ENCODE results near the gene ENOX1.

The ENOX1 gene

DNA sequence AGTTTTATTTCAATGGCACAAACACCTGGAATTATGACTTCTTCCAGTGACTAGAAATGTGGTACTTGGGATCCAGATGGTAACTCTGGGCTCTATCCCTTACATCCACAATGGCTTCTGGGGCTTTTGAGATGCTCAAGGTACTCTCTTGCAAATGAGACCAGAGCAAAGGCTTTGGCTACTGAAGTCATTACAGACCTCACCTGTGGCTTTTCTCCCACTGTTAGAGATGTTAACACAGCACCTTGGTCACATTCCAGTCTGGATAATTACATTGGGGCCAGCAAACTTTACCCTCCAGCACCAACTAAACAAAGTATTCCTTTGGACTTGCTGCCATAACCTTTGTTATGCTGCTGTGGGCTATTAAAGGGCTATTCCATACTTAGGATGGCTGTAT is 6.1 kb downstream of the ENOX1 start:
- TF ChIP-seq, protein P1, sequence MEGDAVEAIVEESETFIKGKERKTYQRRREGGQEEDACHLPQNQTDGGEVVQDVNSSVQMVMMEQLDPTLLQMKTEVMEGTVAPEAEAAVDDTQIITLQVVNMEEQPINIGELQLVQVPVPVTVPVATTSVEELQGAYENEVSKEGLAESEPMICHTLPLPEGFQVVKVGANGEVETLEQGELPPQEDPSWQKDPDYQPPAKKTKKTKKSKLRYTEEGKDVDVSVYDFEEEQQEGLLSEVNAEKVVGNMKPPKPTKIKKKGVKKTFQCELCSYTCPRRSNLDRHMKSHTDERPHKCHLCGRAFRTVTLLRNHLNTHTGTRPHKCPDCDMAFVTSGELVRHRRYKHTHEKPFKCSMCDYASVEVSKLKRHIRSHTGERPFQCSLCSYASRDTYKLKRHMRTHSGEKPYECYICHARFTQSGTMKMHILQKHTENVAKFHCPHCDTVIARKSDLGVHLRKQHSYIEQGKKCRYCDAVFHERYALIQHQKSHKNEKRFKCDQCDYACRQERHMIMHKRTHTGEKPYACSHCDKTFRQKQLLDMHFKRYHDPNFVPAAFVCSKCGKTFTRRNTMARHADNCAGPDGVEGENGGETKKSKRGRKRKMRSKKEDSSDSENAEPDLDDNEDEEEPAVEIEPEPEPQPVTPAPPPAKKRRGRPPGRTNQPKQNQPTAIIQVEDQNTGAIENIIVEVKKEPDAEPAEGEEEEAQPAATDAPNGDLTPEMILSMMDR (conservative IDR thresholded peaks at IDR 0.05; ENCODE audit: low read depth, low read length), result no peak
- H3K4me3 ChIP-seq (ENCODE audit: low read length), result no peak overlapping the region
- no peak for DNase-seq (ENCODE audit: low read depth)

DNA sequence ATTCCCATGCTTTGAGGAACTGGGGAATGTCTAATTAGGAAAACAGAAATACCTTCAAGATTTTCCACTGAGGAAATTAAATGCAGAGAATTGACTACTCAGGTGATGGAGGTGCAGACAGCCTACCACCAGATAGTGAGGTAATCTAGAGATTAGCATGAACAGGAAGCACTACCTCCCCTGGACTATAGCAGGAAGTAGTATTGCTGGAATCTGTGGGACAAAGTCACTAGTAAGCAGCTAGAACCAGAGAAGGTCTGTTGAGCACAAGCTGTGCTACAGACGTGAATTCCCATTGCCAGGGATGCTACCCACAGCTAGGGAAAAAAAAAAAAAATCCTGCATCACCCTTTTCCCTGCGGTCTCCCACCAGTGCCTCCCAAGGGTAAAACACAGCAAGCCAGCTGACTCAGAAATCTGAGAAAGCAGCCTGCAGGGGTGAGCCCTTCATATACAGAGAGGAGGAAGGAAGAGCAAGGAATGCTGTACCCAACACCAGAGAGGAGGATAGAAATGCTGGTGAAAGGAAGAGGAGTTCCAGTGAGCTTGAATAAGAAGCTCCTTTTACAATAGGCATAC is 10.2 kb downstream of the ENOX1 start:
- DNase-seq (ENCODE audit: low read depth), result no peak
- TF ChIP-seq, protein P1 (conservative IDR thresholded peaks at IDR 0.05; ENCODE audit: low read depth, low read length), result no peak
- H3K4me3 ChIP-seq (ENCODE audit: low read length), result no peak overlapping the region

DNA sequence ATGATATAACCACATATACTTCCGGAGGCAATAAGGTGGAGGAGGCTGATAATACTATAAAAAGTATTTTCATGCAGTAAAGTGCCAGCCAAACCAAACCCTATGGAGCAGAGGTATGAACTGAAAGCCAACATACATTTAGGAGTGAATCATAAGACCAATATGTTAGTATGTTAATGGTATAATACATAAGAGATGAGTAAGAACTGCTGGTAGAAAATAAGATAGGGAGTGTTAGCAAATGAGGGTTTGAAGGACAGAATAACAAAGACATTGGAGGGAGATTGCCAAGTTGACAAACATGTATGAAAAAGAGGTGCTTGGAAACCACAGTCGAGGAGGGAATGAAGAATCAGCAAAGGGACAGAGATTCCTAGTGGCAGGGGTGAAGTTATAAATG is 10.8 kb downstream of the ENOX1 start:
- no peak overlapping the region for H3K4me3 ChIP-seq (ENCODE audit: low read length)
- TF ChIP-seq, protein P1 (conservative IDR thresholded peaks at IDR 0.05; ENCODE audit: low read depth, low read length), result no peak
- no peak for DNase-seq (ENCODE audit: low read depth)

DNA sequence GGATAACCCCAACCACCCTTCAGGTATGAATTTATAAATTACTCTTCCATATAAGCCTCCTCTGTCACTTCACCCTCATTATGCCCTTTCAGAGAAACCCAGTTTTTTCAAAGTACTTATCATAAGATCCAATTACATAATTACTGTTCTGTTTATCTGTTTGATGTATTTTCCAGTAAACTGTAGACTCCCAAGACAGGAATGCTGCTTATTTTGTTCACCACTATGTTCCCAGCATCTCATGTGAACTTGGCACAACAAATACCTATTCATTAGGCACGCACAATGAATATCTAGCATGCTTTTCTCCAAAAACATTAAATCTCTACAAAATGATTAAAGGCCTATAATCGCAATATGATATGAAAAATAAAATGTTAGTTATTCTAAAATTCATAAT is 13.2 kb downstream of the ENOX1 start:
- TF ChIP-seq, protein P1 (conservative IDR thresholded peaks at IDR 0.05; ENCODE audit: low read depth, low read length), result no peak
- H3K4me3 ChIP-seq (ENCODE audit: low read length), result no peak overlapping the region
- DNase-seq (ENCODE audit: low read depth), result no peak

DNA sequence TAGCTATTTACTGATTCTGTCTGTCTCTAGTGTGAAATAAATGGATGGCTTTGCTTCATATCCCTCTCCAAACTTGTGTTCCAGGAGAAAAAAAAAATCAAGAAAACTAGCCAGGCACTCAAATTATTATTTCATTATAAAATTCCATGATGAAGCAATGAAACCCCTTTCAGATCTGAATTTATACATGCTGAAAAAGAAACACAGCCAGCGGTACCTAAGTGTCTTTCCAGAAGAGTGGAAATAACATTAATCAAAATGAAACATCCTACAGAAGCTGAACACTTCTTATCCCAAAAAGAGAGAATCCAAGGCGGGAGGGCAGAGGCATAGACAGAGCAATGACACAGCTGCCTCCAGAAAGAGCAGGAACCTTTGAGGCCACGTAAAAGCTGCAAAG is 15.9 kb downstream of the ENOX1 start:
- TF ChIP-seq, protein P1 (conservative IDR thresholded peaks at IDR 0.05; ENCODE audit: low read depth, low read length), result no peak
- DNase-seq (ENCODE audit: low read depth), result no peak
- no peak overlapping the region for H3K4me3 ChIP-seq (ENCODE audit: low read length)

DNA sequence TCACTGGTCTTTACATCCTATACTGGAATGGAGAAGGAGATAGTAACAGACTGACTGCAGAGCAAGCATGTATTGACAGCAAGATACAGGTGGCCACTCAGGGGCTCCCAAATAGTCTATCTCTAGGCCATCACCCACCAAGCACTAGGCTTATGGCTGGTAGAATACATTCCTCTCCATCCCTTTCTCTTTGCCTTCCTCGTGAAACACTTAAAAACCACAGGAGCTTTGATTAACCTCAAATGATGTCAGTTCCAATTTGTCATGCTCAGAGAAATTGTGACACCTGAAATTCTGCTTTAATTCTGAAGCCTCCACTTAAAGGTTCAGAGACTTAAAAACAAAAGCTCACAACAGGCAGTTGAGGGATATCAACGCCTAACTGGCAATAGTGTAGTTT is 17.2 kb downstream of the ENOX1 start:
- TF ChIP-seq, protein P1 (conservative IDR thresholded peaks at IDR 0.05; ENCODE audit: low read depth, low read length), result no peak
- DNase-seq (ENCODE audit: low read depth), result no peak

DNA sequence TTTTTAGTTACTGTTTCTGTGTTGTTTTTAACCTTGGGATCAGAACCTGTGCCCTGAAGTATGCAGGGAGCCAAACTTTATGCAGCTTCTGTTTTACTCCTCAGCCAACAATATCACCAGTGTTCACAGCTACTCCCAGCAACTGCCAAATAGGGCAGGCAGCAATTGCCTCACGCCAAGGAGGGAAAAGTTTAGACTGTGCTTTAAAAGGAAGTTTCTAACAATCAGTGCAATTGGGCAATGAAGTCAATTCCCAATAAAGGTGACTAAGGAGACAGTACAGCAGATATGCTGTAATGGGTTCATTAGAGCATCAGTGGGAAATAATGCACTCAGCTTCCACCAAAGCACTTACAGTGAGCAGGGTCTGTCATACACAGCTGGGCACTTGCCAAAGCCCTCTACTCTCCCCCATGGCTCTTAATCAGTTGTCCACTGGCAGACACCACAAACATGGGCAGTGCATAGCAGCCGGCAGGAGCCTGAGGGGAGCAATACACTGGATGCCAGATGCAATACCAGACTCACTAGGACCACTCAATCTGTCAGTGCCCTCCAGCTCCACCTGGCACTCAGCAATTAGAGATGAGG is 19.3 kb downstream of the ENOX1 start:
- no peak for DNase-seq (ENCODE audit: low read depth)
- TF ChIP-seq, protein P1 (conservative IDR thresholded peaks at IDR 0.05; ENCODE audit: low read depth, low read length), result no peak
- no peak overlapping the region for H3K4me3 ChIP-seq (ENCODE audit: low read length)

More for the DNA sequence above, 17.2 kb downstream of the ENOX1 start:
- no peak overlapping the region for H3K4me3 ChIP-seq (ENCODE audit: low read length)
